Osteoblast (primary cell): Measurements from ENCODE around the gene LAPTM5. TPM values are rescaled to one million over a fixed set of nuclear protein-coding genes. Genes with fewer than 3 reads are reported as not detected.

ENCODE experiments used
- DNase-seq: peaks from one replicate; pipeline ENCODE4 v3.0.0; 2011; ENCODE audit warnings: low spot score, mixed read lengths; ENCODE audit not compliant: insufficient read length; ENCODE audit errors: missing footprints
- H2AFZ ChIP-seq: 2 replicates; pipeline ENCODE4 v1.6.0; 2011; ENCODE audit warnings: mild to moderate bottlenecking, low read length
- H3K27ac ChIP-seq: 2 replicates; pipeline ENCODE4 v1.5.1; 2011; ENCODE audit warnings: mild to moderate bottlenecking, low read depth, low read length, moderate library complexity
- H3K27me3 ChIP-seq: 2 replicates; pipeline ENCODE4 v1.6.0; 2012; ENCODE audit warnings: mild to moderate bottlenecking, control low read depth, inconsistent platforms, low read length, moderate library complexity; ENCODE audit not compliant: insufficient read depth
- H3K36me3 ChIP-seq: 2 replicates; pipeline ENCODE4 v1.5.1; 2011; ENCODE audit warnings: mild to moderate bottlenecking, low read length, control low read depth, moderate library complexity; ENCODE audit not compliant: insufficient read depth
- H3K4me1 ChIP-seq: 2 replicates; pipeline ENCODE4 v1.5.1; 2011; ENCODE audit warnings: mild to moderate bottlenecking, low read length, control low read depth, moderate library complexity; ENCODE audit not compliant: insufficient read depth
- H3K4me2 ChIP-seq: 2 replicates; pipeline ENCODE4 v1.6.0; 2011; ENCODE audit warnings: mild to moderate bottlenecking, low read length; ENCODE audit not compliant: insufficient read depth
- H3K4me3 ChIP-seq: fragments of 200-600 bp; sonication (generic); 3 replicates; pipeline ENCODE4 v1.5.1; 2012; ENCODE audit warnings: mild to moderate bottlenecking, low read length, inconsistent platforms; ENCODE audit not compliant: insufficient read depth
- H3K79me2 ChIP-seq: 2 replicates; pipeline ENCODE4 v1.6.0; 2012; ENCODE audit warnings: mild to moderate bottlenecking, low read length, control low read depth, inconsistent platforms; ENCODE audit not compliant: insufficient read depth
- H3K9me3 ChIP-seq: 2 replicates; pipeline ENCODE4 v1.5.1; 2011; ENCODE audit warnings: low read depth, low read length, control low read depth
- H4K20me1 ChIP-seq: 2 replicates; pipeline ENCODE4 v1.6.0; 2012; ENCODE audit warnings: mild to moderate bottlenecking, low read length, control low read depth; ENCODE audit not compliant: insufficient read depth
- total RNA-seq: library from RNA; depleted of rRNA; stranded (reverse); fragments of >200 nt; gene quantifications from 2 replicates; pipeline ENCODE4 v1.2.3, GENCODE V29; 2012
- TF ChIP-seq, protein P1 (sequence below): IDR thresholded peaks from 2 replicates; pipeline ENCODE4 v1.5.1; 2011; ENCODE audit warnings: mild to moderate bottlenecking, low read depth, low read length, moderate library complexity; ENCODE audit errors: extremely low read depth

Gene LAPTM5
- total RNA-seq, 1 donor: 0.72 TPM

DNA sequence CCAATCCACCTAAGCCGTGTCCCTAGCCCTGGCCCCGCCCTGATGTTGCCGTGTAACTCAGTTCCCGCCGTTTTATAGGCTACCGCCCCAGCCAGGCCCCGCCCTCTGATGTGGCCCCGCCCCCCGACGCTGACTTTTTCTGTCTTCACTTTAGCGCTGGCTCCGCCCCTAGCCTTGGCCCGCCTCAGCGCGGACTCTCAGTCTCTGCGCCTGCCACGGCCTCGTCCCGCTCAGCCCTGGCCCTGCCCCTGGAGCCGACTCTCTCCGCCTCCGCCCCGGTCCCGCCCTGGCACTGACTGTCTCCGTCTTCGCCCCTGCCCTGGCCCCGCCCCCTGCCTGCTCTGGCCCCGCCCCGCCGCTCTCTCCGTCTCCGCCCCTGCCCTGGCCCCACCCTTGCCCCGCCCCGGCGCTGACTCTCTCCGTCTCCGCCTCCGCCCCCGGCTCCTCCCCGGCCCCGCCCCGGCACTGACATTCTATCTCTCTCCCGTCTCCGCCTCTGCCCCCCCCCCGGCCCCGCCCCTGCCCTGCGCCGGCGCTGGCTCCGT is 39.4 kb downstream of the LAPTM5 start:
- Histone ChIP-seq H2AFZ (peak overlapping the region; percentile 72), H3K4me3 (peak overlapping the region; percentile 66), H3K27me3 (peaks cover 2% of the 10 kb centered on the region), H3K9me3 (peaks cover 3% of the 10 kb centered on the region), H3K36me3 (no peaks in the 10 kb centered on the region), H3K4me2 (peak overlapping the region; percentile 67), H4K20me1 (peaks cover 13% of the 10 kb centered on the region), H3K4me1 (peaks cover 9% of the 10 kb centered on the region), H3K27ac (no peak overlapping the region), H3K79me2 (no peaks in the 10 kb centered on the region)
- peak; percentile 98 for DNase-seq
- TF ChIP-seq, protein P1, sequence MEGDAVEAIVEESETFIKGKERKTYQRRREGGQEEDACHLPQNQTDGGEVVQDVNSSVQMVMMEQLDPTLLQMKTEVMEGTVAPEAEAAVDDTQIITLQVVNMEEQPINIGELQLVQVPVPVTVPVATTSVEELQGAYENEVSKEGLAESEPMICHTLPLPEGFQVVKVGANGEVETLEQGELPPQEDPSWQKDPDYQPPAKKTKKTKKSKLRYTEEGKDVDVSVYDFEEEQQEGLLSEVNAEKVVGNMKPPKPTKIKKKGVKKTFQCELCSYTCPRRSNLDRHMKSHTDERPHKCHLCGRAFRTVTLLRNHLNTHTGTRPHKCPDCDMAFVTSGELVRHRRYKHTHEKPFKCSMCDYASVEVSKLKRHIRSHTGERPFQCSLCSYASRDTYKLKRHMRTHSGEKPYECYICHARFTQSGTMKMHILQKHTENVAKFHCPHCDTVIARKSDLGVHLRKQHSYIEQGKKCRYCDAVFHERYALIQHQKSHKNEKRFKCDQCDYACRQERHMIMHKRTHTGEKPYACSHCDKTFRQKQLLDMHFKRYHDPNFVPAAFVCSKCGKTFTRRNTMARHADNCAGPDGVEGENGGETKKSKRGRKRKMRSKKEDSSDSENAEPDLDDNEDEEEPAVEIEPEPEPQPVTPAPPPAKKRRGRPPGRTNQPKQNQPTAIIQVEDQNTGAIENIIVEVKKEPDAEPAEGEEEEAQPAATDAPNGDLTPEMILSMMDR: no peak

DNA sequence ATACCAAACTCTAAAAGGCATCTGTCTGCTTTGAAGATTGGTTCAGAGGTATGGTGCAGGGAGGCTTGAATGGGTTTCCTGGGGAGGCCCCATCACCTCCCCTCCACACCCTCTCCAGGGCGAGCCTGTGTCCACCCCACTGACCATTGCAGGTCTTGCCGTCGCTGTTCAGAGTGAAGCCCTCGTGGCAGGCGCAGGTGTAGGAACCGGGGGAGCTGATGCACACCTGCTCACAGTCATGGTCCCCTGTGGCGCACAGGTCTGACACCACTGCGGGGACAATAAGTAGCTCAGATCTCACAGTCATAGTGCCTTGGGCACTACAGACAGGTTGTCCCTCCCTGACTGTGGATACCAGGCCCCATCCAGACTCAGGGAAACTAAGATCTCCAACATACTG is 40.9 kb downstream of the LAPTM5 start:
- H3K4me2 ChIP-seq: no peak overlapping the region
- TF ChIP-seq, protein P1: no peak
- no peaks in the 10 kb centered on the region for H3K36me3 ChIP-seq
- H3K79me2 ChIP-seq: no peaks in the 10 kb centered on the region
- DNase-seq: peak; percentile 42
- no peak overlapping the region for H2AFZ ChIP-seq
- H3K27ac ChIP-seq: no peak overlapping the region
- peaks cover 3% of the 10 kb centered on the region for H3K9me3 ChIP-seq
- peaks cover 14% of the 10 kb centered on the region for H3K27me3 ChIP-seq
- peaks cover 13% of the 10 kb centered on the region for H4K20me1 ChIP-seq
- peaks cover 9% of the 10 kb centered on the region for H3K4me1 ChIP-seq
- H3K4me3 ChIP-seq: no peak overlapping the region

DNA sequence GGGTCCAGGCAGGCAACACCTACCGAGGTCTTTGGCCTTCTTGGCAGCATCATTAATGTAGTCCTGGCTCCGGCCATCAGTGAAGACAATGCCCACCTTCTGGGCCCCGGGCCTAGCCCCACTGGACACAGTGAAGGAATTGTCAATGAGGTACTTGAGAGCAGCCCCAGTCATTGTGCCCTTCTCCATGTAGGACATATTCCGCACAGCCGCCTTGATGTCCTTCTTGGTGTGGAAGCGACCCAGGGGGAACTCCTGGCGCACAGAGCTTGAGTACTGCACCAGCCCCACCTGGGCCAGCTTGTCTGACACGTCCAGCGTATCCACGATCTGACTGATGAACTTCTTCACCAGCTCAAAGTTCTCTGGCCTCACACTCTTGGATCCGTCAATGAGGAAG is 41.7 kb downstream of the LAPTM5 start:
- DNase-seq: no peak
- Histone ChIP-seq H3K27ac (no peak overlapping the region), H3K4me2 (no peak overlapping the region), H3K4me3 (no peak overlapping the region), H2AFZ (no peak overlapping the region), H3K79me2 (no peaks in the 10 kb centered on the region), H3K27me3 (peaks cover 21% of the 10 kb centered on the region), H3K4me1 (peaks cover 9% of the 10 kb centered on the region), H4K20me1 (peaks cover 13% of the 10 kb centered on the region), H3K9me3 (peaks cover 3% of the 10 kb centered on the region), H3K36me3 (no peaks in the 10 kb centered on the region)
- TF ChIP-seq, protein P1: no peak

DNA sequence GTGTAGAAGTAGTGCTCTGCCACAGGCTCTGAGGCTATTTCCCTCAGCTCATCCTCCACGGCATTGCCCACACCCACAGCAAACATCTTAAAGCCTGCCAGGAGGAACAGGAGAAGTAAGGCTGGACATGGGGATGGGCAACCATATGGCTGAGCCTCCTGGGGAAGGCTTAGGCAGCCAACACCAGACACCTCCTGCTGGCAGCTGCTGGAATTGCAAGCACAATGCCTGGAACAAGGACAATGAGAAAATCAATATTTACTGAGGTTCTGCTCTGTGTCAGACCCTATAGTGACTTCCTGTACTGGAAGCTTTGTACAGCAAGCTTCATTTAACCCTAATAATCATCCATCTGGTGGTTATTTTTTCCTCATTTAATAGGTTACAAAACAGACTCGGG is 42.4 kb downstream of the LAPTM5 start:
- Histone ChIP-seq H3K36me3 (no peaks in the 10 kb centered on the region), H3K27ac (no peak overlapping the region)
- TF ChIP-seq, protein P1: peak; percentile 43

More for the DNA sequence above, 42.4 kb downstream of the LAPTM5 start:
- peaks cover 24% of the 10 kb centered on the region for H3K27me3 ChIP-seq
- H4K20me1 ChIP-seq: peaks cover 9% of the 10 kb centered on the region
- H3K4me3 ChIP-seq: no peak overlapping the region
- peak; percentile 46 for DNase-seq
- no peaks in the 10 kb centered on the region for H3K79me2 ChIP-seq
- peaks cover 9% of the 10 kb centered on the region for H3K4me1 ChIP-seq
- no peak overlapping the region for H2AFZ ChIP-seq
- H3K4me2 ChIP-seq: no peak overlapping the region
- H3K9me3 ChIP-seq: peaks cover 3% of the 10 kb centered on the region
